GM21576 (cell line): Measurements from ENCODE around the gene EN2.

Source experiments
- ATAC-seq: cut with Tn5 transposase; IDR thresholded peaks from one replicate; pipeline ENCODE4 v1.9.1; 2021; ENCODE audit warnings: mild to moderate bottlenecking, moderate library complexity; ENCODE audit not compliant: unreplicated experiment

Gene EN2

GRCh38 chr7:155484483-155485399 lies 26.8 kb downstream of the EN2 start:
- no peak for ATAC-seq

DNA sequence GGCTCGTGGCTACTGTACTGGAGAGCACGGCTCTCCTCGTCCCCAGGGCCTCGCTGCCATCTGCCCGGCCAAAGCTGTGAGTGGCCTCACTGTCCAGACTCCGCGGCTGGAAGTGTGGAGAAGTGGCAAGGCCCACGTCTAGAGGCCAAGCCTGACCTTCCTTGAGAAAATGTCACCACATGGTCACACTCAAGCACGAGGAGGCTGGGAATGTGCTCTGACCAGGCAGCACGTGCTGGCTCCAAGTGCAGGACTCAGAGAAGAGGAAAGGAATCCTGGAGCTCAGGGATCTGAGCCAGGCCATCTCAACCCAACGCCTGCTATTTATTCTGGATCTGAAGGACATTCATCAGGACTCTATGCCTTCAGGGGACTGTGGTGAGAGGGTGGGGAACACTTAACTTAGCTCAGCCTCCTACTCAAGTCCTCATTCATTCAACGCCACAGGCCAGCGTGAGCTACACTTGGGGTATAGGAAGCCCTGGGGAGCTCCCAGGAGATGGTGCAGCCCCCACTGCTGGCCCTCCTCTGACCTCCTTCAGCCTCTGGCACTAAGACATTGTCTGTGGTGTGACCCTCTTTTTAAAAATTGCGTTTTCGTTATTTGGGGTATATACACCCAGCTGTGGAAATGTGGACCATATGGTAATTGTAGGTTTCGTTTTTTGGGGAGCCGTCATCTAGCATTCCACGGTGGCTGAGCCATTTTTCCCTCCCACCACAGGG lies 29.0 kb downstream of the EN2 start:
- no peak for ATAC-seq

GRCh38 chr7:155487509-155488482 lies 29.9 kb downstream of the EN2 start:
- ATAC-seq: no peak

- no peak for ATAC-seq
These were observed 30.7 kb downstream of the EN2 start for GRCh38 chr7:155488483-155489127.

DNA sequence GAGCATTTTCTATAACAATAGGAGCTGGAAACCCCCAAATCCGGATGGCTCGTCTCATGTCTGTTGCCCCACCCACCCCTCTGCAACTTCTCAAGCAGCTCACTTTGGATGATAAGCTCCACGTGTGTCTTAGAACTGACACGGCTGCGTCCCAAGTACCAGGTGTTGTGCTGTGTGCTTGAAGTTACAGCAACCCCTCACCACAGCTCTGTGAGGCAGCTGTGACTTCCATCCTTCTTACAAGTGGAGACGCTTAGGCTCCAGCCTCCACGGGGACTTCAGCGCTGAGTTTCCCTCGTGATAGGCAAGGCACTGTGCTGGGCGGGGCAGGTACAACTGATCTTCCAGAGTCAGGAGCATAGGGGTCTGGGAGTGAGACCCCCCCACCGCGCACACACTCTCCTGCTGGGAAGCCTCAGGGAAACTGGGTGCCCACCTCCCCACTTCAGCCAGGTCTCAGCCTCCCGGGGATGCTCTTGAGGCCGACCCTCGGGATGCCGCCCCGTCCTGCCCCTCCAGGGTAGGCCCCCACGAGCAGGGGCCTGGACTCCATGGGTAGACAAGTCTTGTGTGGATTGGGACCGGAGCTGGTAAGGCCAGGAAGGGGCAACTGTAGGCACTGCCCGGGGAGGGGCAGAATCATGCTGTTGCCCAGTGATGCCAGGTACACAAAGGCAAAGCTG lies 31.4 kb downstream of the EN2 start:
- no peak for ATAC-seq

- ATAC-seq: no peak
These were observed 32.1 kb downstream of the EN2 start for GRCh38 chr7:155489862-155490696.

- peak; percentile 95 for ATAC-seq
These were observed 33.0 kb downstream of the EN2 start for GRCh38 chr7:155490697-155491628.

DNA sequence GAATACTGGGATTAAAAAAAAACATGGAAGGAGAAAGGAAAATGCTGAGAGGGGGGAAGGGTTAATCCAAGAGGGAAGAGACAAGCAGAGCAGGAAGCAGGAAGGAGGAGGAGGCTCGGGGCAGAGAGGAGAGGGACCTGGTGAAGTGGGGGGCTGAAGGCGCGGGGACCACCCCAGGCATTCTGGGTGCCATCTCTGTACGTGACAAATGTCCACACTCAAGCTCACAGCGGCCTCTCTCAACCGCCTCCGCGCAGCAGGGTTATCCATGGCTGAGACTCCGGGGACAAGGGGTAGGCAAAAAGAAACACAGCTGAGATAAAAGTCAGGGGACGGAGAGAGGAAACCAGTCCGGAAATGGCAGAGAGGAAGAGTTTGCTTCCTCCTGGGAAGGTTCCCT lies 33.9 kb downstream of the EN2 start:
- ATAC-seq: no peak

GRCh38 chr7:155493744-155494538 lies 36.0 kb downstream of the EN2 start:
- ATAC-seq: no peak

GRCh38 chr7:155494551-155494950 lies 36.6 kb downstream of the EN2 start:
- ATAC-seq: no peak

DNA sequence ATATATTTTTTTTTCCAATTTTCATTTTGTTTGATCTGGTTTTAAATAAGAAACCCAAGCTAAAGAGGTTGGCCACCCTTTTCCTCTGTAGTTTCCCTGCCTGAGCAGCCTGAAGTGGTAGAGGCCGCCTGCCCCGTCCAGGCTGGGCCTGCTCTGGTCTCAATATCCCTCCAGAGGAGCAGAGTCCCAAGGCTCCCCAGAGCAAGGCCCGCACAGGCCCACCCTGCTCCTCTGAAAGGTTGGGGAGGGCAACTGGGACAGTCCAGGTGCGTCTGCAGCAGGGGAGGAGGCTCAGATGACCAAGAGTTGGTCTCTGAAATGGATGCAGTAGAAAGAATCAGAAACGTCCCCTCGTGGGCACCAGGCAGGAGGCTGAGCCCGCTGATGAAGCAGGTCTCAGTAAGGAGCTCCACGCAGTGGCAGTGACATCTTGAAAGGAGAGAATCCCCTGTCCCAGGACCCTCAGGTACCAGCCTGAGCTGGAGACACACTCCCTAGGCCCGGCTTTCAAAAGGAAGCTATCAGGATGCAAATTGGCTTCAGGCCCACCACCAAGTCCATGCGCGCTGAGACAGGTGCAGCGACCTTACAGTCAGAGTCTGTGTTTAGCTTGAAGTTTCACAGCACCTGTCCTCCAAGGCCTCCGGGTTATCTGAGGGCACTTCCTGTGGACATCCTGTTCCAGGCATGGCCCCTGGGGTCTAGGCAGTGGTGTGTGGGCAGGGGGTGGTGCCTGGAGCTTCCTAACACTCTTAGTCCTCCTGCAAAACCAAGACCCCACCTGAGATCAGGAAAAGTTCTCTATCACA lies 37.7 kb downstream of the EN2 start:
- no peak for ATAC-seq

DNA sequence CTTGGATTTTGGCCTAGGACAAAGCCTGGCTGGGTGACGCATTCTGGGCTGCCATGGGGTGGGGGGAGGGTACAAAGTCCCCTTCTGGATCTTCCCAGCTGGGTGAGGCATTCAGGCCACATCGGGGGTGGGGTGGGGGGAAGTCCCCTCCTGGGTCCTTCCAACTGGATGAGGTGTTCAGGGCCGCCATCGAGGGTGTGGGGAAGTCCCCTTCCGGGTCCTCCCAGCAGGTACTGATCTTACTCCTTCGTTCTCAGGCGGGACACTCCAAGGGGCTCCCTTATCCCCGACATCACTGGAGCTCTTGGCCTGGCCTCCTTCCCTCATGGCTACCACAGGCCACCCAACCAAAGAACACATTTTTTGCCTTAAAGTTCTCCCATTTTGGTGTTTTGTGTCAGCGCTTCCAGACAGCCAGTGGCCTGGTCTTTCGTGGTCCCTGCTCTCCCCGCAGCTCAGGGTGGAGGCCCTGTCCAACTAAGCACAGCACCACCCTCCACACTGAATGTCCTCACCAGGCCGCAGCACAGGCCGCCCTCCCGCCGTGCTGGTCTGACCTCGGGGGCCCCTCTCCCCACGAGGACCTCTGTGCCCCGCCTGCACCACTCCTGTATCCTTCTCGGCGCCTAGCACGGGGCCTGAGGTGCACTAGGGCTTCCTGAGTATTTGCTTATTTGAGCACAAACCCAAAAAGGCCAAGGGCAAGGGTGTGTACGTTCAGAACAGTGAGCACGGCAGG lies 38.5 kb downstream of the EN2 start:
- ATAC-seq: no peak

DNA sequence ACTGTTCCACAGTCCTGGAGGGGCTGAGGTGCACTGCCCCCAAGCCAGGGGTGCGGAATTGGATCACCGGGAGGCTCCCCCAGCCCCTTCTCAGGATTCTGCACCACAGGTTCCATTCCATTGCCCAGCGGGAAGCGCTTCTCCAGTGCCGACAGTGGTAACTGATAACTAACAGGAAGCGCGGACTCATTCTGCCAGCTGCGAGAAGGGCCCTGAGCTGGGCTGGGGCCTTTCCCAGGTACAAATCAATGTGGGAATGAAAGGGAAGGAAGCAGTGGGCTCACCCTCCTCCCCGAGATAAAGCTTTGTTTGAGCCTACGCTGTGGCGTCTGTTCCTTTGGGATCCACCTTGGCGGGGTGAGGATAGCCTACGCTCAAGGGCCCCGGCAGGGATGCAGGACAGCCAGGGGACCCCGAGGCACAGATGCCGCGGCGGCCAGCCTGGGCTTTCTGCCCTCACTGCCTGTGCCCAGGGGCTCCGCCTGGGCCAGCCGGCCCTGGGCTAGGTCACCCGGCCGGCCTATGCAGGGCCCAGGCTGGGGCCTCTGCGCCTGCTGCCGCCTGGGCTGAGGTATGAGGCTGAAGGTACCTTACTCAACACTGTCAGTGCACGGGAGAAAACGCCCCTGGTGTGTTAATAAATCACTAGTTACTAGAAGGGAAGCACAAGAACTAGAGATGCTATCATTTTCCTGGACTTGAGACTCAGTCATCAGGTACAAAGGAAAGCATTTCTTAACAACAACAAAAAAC lies 39.4 kb downstream of the EN2 start:
- no peak for ATAC-seq

DNA sequence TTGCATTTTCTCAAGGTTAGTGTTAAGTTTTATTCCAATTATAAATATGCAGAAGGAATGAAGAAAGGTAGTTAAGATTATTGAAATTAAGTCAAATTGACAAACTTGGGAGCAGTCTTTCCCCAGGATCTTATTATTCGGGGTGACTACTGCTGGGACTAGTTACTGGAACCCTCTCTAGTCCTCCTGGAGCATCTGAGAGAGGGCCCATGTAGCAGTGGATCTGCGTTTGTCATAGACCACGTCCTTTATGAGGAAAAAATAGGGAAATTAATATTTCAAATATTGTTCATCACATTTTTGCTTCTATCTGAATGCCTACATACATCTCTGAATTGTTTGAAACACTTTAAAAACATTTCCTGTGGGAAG lies 47.5 kb downstream of the EN2 start:
- ATAC-seq: no peak

- no peak for ATAC-seq
These were observed 49.0 kb downstream of the EN2 start for GRCh38 chr7:155506854-155507337.
